B cell (primary cell): ENCODE measurements around the gene SLC12A7. TPM values are rescaled to one million over a fixed set of nuclear protein-coding genes. Genes with fewer than 3 reads are reported as not detected.

ENCODE experiments used
- ATAC-seq: fragments of 200-7000 bp; cut with Tn5 transposase; one replicate; pipeline ENCODE4 v1.10.0; 2021; ENCODE audit warnings: low read depth, mild to moderate bottlenecking, moderate number of reproducible peaks, moderate library complexity
- CTCF ChIA-PET: fragments of 350-600 bp; sonication (Branson Sonifier 250); formaldehyde crosslinking; loops from one replicate; lab custom pipeline; 2021; ENCODE audit warnings: antibody characterized with exemption, inconsistent platforms; lab: Charles Lee
- POLR2A ChIA-PET: fragments of 350-600 bp; sonication (Branson Sonifier 250); formaldehyde crosslinking; loops from one replicate; lab custom pipeline; 2021; ENCODE audit warnings: antibody characterized with exemption; lab: Charles Lee
- DNase-seq: peaks from one replicate; pipeline ENCODE4 v3.0.0; 2013
- H2AFZ ChIP-seq: 2 replicates; pipeline ENCODE4 v1.6.1; 2012; ENCODE audit warnings: mild to moderate bottlenecking, low read depth, low read length; ENCODE audit not compliant: insufficient read depth, poor library complexity, severe bottlenecking
- H3K27ac ChIP-seq, 2 donors: 1 replicate in 1 of 2; 2 replicates in 1 of 2; pipeline ENCODE4 v1.5.1; 2012 to 2013; ENCODE audit warnings: low read length in 2 of 2, mild to moderate bottlenecking in 2 of 2, moderate library complexity in 1 of 2
- H3K27me3 ChIP-seq, 4 experiments: fragments of 200-600 bp in 1 of 4; sonication (generic) in 1 of 4; replicated peaks in 1 of 4; 1 replicate in 2 of 4; 2 replicates in 2 of 4; pipeline versions ENCODE4 v1.6.1 to v1.7.0; 2013 to 2016; ENCODE audit warnings: low read length in 3 of 4, mild to moderate bottlenecking in 2 of 4, mixed read lengths in 1 of 4, moderate library complexity in 1 of 4; ENCODE audit not compliant: insufficient read depth in 4 of 4, control insufficient read depth in 3 of 4; ENCODE audit errors: control extremely low read depth in 1 of 4
- H3K36me3 ChIP-seq, 2 experiments: replicated peaks in 1 of 2; 1 replicate in 1 of 2; 2 replicates in 1 of 2; pipeline versions ENCODE4 v1.6.1 to v1.7.1; 2013; ENCODE audit warnings: low read length in 1 of 2; ENCODE audit not compliant: insufficient read depth in 2 of 2, control insufficient read depth in 1 of 2; ENCODE audit errors: control extremely low read depth in 1 of 2, extremely low read depth in 1 of 2
- H3K4me1 ChIP-seq, 2 donors: fragments of 200-600 bp in 1 of 2; sonication (generic) in 1 of 2; 1 replicate in 1 of 2; 2 replicates in 1 of 2; pipeline versions ENCODE4 v1.5.1 to v1.6.1; 2013 to 2017; ENCODE audit warnings: low read length in 2 of 2; ENCODE audit not compliant: control insufficient read depth in 2 of 2, insufficient read depth in 2 of 2
- H3K4me2 ChIP-seq: replicated peaks from 2 replicates; pipeline ENCODE3; 2012; ENCODE audit warnings: mild to moderate bottlenecking, low read depth, low read length; ENCODE audit not compliant: poor library complexity, severe bottlenecking
- H3K4me3 ChIP-seq, 5 experiments: fragments of 200-600 bp in 1 of 5; sonication (generic) in 1 of 5; 1 replicate in 3 of 5; 2 replicates in 2 of 5; pipeline versions ENCODE4 v1.5.1 to v1.7.0; 2011 to 2016; ENCODE audit warnings: low read length in 4 of 5, mild to moderate bottlenecking in 4 of 5, low read depth in 2 of 5, control low read depth in 1 of 5, moderate library complexity in 1 of 5; ENCODE audit not compliant: insufficient read depth in 1 of 5; ENCODE audit errors: control extremely low read depth in 1 of 5, extremely low read depth in 1 of 5
- H3K79me2 ChIP-seq: fragments of 200-600 bp; sonication (generic); one replicate; pipeline ENCODE4 v1.6.0; 2016; ENCODE audit warnings: low read length; ENCODE audit not compliant: control insufficient read depth, insufficient read depth
- H3K9ac ChIP-seq: fragments of 200-600 bp; sonication (generic); 2 replicates; pipeline ENCODE4 v1.6.1; 2017; ENCODE audit warnings: mild to moderate bottlenecking, low read length, moderate library complexity
- H3K9me3 ChIP-seq, 3 donors: one replicate each; pipeline versions ENCODE4 v1.6.1 to v1.7.1; 2013; ENCODE audit warnings: low read length in 2 of 3; ENCODE audit not compliant: control insufficient read depth in 2 of 3, insufficient read depth in 1 of 3; ENCODE audit errors: control extremely low read depth in 1 of 3
- H4K20me1 ChIP-seq: 2 replicates; pipeline ENCODE4 v1.6.0; 2012; ENCODE audit warnings: mild to moderate bottlenecking, low read length; ENCODE audit not compliant: insufficient read depth, control insufficient read depth, poor library complexity, severe bottlenecking
- H3K27ac Mint-ChIP-seq: one replicate; pipeline ENCODE4 v1.8.0; 2021; ENCODE audit warnings: mixed read lengths
- H3K27me3 Mint-ChIP-seq: one replicate; pipeline ENCODE4 v1.8.0; 2021; ENCODE audit warnings: mixed read lengths
- H3K4me1 Mint-ChIP-seq: one replicate; pipeline ENCODE4 v1.8.0; 2021; ENCODE audit warnings: mixed read lengths
- H3K4me3 Mint-ChIP-seq: one replicate; pipeline ENCODE4 v1.8.0; 2021; ENCODE audit warnings: mixed read lengths
- H3K9me3 Mint-ChIP-seq: one replicate; pipeline ENCODE4 v1.8.0; 2022; ENCODE audit warnings: mixed read lengths; ENCODE audit not compliant: insufficient read depth
- CTCF ChIP-seq: fragments of 200-600 bp; IDR thresholded peaks from one replicate; pipeline ENCODE4 v1.8.0; 2022; ENCODE audit warnings: antibody characterized with exemption, mild to moderate bottlenecking
- EZH2 ChIP-seq: IDR thresholded peaks from 2 replicates; pipeline ENCODE4 v1.6.1; 2012; ENCODE audit warnings: borderline replicate concordance, low read depth, mild to moderate bottlenecking, moderate library complexity, low read length; ENCODE audit not compliant: insufficient read depth, poor library complexity, severe bottlenecking
- WGBS: methylation state at CpG from one replicate; pipeline ENCODE4 v1.1.5; 2013; ENCODE audit warnings: missing lambda C conversion rate; ENCODE audit not compliant: insufficient coverage; 5-methylcytosine and 5-hydroxymethylcytosine counted together
- intact Hi-C: fragments of 100-400 bp; cut with micrococcal nuclease; formaldehyde crosslinking; loops from one replicate; pipeline ENCODE4 v1.10.0; 2022
- polyA plus RNA-seq: library from polyadenylated mRNA; depleted of rRNA; stranded (reverse); fragments of >200 nt; gene quantifications from 2 replicates; pipeline ENCODE4 v1.2.3, GENCODE V29; 2012
- total RNA-seq, 2 donors: library from RNA; stranded (reverse); fragments of 120-200 nt in 1 of 2; gene quantifications; 1 replicate in 1 of 2; 2 replicates in 1 of 2; pipeline versions ENCODE4 v1.2.3 to v1.2.4, GENCODE V29; 2013 to 2022

SLC12A7 gene
- total and polyA plus RNA-seq, 2 donors (not counting 1 experiment from before 2014, with no cell fraction given) = 25.5 to 34.4 TPM

GRCh38 chr5:1021136-1021968 is 90.5 kb downstream of the SLC12A7 start:
- H3K4me2 ChIP-seq = no peak overlapping the region
- no peak overlapping the region for H3K27ac ChIP-seq
- Mint-ChIP-seq H3K27me3 (no peaks in the 10 kb centered on the region), H3K4me3 (no peak overlapping the region), H3K9me3 (no peaks in the 10 kb centered on the region), H3K4me1 (no peaks in the 10 kb centered on the region), H3K27ac (no peak overlapping the region)
- no peaks in the 10 kb centered on the region for H3K27me3 ChIP-seq
- ATAC-seq (no peak), DNase-seq (no peak)
- H3K4me3 ChIP-seq = no peak overlapping the region
- no peaks in the 10 kb centered on the region for H4K20me1 ChIP-seq
- no peaks in the 10 kb centered on the region for H3K4me1 ChIP-seq
- no peak overlapping the region for H2AFZ ChIP-seq
- 63% methylated on average over 19 of the region's 29 CpGs for WGBS
- H3K9ac ChIP-seq = no peak overlapping the region
- H3K9me3 ChIP-seq = no peaks in the 10 kb centered on the region
- CTCF ChIA-PET = no interaction called here
- intact Hi-C loops = no loop called here
- no peaks in the 10 kb centered on the region for H3K79me2 ChIP-seq
- POLR2A ChIA-PET = no interaction called here
- TF ChIP-seq CTCF (no peak), EZH2 (no peak)
- H3K36me3 ChIP-seq = no peaks in the 10 kb centered on the region

- no peak overlapping the region for H3K27ac ChIP-seq
- POLR2A ChIA-PET = no interaction called here
- H3K27me3 Mint-ChIP-seq = no peaks in the 10 kb centered on the region
- H3K4me1 ChIP-seq = no peaks in the 10 kb centered on the region
- H3K4me2 ChIP-seq = no peak overlapping the region
- H3K79me2 ChIP-seq = no peaks in the 10 kb centered on the region
- no peaks in the 10 kb centered on the region for H3K4me1 Mint-ChIP-seq
- TF ChIP-seq CTCF (no peak), EZH2 (no peak)
- H4K20me1 ChIP-seq = no peaks in the 10 kb centered on the region
- no peak overlapping the region for H3K4me3 ChIP-seq
- CTCF ChIA-PET = no interaction called here
- no peak overlapping the region for H2AFZ ChIP-seq
- H3K27me3 ChIP-seq = no peaks in the 10 kb centered on the region
- H3K27ac Mint-ChIP-seq = no peak overlapping the region
- WGBS = 98% methylated on average over 10 of the region's 16 CpGs
- no peaks in the 10 kb centered on the region for H3K9me3 ChIP-seq
- no peak overlapping the region for H3K4me3 Mint-ChIP-seq
- H3K9me3 Mint-ChIP-seq = no peaks in the 10 kb centered on the region
- H3K9ac ChIP-seq = no peak overlapping the region
- H3K36me3 ChIP-seq = no peaks in the 10 kb centered on the region
- intact Hi-C loops = no loop called here
- DNase-seq (no peak), ATAC-seq (no peak)
These were observed 91.4 kb downstream of the SLC12A7 start for GRCh38 chr5:1020452-1020961.
